A673 (cell line): ENCODE measurements around the gene JHY.

Source experiments
- CTCF ChIP-seq: fragments of 300-800, 200-600 bp; sonication (generic); conservative IDR thresholded peaks from 2 replicates; pipeline ENCODE4 v1.5.1; 2017; ENCODE audit warnings: low read depth, mild to moderate bottlenecking, antibody characterized with exemption, low read length, moderate library complexity, mixed read lengths
- EZH2 ChIP-seq: fragments of 200-600 bp; sonication (generic); IDR thresholded peaks from 2 replicates; pipeline ENCODE4 v1.6.1; 2017; ENCODE audit warnings: borderline replicate concordance, low read depth, mild to moderate bottlenecking, mixed read lengths, antibody characterized with exemption, low read length; ENCODE audit not compliant: poor library complexity, severe bottlenecking

GRCh38 chr11:122910775-122911174 is 28.2 kb downstream of the JHY start:
- peak; percentile 54; the same call in 1 of the 2 replicates for TF ChIP-seq CTCF
- TF ChIP-seq EZH2: no peak
